Astrocyte of the spinal cord (primary cell): Measurements from ENCODE around the gene UBE2G1.

Experiments used
- DNase-seq: peaks from one replicate; pipeline ENCODE4 v3.0.0; 2011; ENCODE audit warnings: low read depth, low spot score
- H3K4me3 ChIP-seq: 2 replicates; pipeline ENCODE4 v1.5.1; 2011; ENCODE audit warnings: low read depth, mild to moderate bottlenecking, low read length, moderate library complexity
- in situ Hi-C: cut with HindIII; loops from 2 replicates; pipeline ENCODE4 v1.10.0; 2017; ENCODE audit warnings: low sequenced_read_pairs
- TF ChIP-seq, protein P1 (sequence below): IDR thresholded peaks from 2 replicates; pipeline ENCODE4 v1.5.1; 2012; ENCODE audit warnings: low read depth, mild to moderate bottlenecking, low read length, inconsistent platforms

UBE2G1 gene

DNA sequence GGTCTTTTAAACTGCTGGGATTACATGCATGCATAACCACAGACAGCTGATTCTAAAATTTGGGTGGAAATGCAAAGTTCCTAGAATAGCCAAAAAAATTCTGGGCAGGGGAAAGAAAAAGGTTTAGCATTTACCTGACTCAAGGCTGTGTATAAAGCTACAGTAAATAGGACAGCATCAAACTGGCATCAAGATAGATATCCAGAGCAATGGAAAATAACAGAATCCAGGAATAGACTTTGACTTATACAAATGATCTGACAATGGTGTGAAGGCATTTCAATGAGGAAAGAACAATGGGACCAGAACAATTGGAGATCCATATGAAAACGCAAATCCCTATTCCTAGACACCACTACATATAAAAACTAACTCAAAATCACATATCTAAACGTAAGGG, 115.6 kb downstream of the UBE2G1 start:
- in situ Hi-C loops = no loop called here
- no peak overlapping the region for H3K4me3 ChIP-seq
- DNase-seq = no peak
- TF ChIP-seq, protein P1, sequence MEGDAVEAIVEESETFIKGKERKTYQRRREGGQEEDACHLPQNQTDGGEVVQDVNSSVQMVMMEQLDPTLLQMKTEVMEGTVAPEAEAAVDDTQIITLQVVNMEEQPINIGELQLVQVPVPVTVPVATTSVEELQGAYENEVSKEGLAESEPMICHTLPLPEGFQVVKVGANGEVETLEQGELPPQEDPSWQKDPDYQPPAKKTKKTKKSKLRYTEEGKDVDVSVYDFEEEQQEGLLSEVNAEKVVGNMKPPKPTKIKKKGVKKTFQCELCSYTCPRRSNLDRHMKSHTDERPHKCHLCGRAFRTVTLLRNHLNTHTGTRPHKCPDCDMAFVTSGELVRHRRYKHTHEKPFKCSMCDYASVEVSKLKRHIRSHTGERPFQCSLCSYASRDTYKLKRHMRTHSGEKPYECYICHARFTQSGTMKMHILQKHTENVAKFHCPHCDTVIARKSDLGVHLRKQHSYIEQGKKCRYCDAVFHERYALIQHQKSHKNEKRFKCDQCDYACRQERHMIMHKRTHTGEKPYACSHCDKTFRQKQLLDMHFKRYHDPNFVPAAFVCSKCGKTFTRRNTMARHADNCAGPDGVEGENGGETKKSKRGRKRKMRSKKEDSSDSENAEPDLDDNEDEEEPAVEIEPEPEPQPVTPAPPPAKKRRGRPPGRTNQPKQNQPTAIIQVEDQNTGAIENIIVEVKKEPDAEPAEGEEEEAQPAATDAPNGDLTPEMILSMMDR = no peak

DNA sequence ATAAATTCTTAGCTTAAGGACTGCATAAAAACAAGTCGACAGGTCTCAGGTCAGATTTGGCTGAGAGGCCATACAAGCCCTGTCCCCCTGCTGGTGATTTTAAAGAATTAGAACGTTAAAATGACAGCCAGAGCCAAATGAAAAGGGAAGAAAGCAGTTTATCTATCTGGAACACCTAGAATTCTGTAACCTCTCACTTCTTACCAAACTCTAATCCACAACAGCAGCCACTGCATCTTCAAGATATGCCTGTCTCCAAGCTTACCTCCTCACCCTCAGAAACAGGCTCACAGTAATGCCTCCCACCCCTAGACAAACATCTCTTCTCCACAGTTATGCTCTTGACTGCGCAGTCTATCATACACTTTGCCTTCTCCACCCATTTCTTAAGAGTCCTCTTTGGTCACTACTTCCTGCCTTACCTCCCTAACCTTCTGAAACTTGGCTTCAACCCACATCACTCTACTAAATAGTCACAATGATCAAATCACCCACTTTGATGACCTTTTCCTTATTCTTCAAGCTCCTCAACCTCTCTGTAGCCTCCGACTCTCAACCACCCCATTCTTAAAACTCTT, 116.9 kb downstream of the UBE2G1 start:
- TF ChIP-seq, protein P1 = peak; percentile 55
- in situ Hi-C loops = no loop called here
- DNase-seq = peak; percentile 39
- no peak overlapping the region for H3K4me3 ChIP-seq

DNA sequence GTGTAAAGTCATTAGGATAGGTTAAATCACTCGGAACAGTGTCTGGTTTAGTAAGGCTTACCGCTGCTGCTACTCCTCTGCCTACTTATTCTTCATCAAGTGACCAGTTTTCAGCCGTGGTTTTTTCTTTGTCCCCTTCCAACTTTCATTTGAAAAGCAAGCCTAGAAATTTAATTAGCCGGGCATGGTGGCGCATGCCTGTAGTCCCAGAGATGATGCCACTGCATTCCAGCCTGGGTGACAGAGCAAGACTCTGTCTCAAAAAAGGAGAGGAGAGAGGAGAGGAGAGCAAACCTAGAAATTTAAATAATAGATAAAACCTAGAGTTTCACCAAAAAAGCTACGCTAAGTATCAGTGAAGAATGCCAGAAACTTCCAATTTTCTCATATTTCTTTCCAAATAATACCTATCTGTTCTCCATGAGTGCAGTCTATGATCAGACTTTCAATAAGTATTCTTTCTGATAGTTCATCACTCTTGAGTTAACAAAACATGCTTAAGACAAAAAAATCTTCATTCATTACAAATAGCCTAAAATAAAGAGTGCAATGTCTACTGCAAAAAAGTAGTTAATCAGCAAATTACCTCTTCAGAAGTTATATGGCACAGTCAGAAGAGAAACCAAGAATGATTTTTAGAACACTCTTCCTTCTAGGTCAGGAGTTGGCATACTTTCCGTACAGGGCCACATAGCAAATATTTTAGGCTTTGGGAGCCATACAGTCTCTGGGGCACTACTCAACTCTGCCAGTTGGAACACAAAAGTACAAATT, 117.8 kb downstream of the UBE2G1 start:
- no peak overlapping the region for H3K4me3 ChIP-seq
- DNase-seq = no peak
- TF ChIP-seq, protein P1 = no peak
- in situ Hi-C loops = no loop called here

DNA sequence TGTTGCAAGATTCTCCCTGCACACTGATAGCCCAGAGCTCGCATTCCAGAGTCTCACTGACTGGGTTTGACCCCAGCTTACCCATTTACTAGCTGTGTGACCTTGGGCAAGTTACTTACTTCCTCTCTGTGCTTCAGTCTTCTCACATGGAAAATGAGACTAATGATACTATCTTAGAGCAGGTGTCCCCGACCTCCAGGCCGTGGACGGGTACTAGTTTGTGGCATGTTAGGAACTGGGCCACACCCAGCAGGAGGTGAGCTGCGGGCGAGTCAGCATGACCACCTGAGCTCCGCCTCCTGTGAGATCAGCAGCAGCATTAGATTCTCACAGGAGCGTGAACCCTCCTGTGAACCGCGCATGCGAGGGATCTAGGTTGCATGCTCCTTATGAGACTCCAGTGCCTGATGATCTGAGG, 118.5 kb downstream of the UBE2G1 start:
- no peak for DNase-seq
- TF ChIP-seq, protein P1 = no peak
- H3K4me3 ChIP-seq = no peak overlapping the region
- in situ Hi-C loops = no loop called here

DNA sequence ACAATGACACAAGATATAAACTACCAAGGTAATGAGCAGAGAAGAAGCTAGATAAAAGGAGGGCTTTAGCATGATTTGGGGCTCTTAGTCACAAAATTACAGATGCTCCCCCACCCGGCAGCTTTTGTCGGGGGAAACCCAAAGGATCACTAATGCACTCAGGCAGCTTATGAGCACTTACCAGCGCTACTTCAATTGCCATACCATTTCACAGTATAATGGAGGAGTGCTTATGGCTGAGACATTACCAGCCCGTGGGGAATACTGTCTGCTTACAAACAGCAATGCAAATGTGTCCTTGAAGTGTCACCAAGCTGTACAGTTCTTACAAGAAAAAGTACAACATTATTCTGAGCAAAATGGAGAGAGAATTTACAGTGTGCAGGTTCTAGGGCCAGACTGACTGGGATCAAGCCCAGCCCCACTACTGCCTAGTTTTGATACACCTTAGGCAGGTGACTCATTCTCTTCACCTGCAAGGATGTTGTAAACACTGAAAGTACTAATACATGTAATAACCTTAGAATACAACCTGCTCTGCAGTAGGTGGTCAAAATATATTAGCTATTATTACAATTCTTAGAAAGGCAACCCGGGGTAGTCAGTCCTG, 119.0 kb downstream of the UBE2G1 start:
- in situ Hi-C loops = no loop called here

DNA sequence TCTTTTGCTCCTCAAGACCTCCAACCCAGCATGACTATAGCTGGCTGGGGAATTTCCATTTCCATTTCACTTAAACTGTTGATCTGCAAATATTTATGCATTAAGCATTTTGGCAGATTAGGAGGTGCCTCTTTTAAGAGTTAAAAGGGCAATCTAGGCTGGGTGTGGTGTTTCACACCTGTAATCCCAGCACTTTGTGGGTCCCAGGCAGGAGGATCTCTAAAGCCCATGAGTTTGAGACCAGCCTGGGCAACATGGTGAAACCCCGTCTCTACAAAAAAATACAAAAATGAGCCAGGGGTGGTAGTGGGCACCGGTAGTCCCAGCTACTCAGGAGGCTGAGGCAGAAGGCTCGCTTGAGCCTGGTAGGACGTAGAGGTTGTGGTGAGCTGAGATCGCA, 119.8 kb downstream of the UBE2G1 start:
- in situ Hi-C loops = no loop called here
- no peak overlapping the region for H3K4me3 ChIP-seq
- TF ChIP-seq, protein P1 = no peak
- no peak for DNase-seq

More for the DNA sequence above, 119.0 kb downstream of the UBE2G1 start:
- DNase-seq = no peak
- no peak overlapping the region for H3K4me3 ChIP-seq
- TF ChIP-seq, protein P1 = no peak
